ENCODE results near the gene WEE2. TPM values are rescaled to one million over a fixed set of nuclear protein-coding genes. Genes with fewer than 3 reads are reported as not detected.
A peak's percentile ranks its signal among the peaks of the same experiment; 100 is the strongest.
"Not testable (repeated sequence)": the region's sequence is repeated elsewhere in the genome, so short reads cannot be mapped to it uniquely, and the experiment has no call there.

The WEE2 gene
- total RNA-seq, 2 donors from 2014 or later, result not detected

DNA sequence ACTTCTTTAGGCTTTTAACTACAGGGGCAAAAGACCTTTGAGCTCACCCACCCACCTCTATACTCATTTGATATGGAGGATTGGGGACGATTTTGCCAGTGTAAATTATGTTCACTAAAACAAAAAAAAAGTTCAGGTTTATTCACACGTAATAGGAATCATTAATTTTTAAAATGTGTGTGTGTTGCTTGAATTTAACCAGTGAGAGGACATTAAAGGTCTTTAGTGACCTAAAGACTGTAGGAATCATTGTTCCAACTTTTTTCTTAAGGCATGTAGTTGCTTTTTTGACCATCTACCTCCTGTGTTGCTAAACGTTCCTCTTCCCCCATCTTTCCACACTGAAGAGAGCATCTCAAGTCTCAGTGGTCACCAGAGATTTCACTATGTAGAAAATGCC lies 31.1 kb downstream of the WEE2 start:
- no peaks in the 10 kb centered on the region for H3K9me3 ChIP-seq
- peak overlapping the region; percentile 68 for H3K4me3 ChIP-seq
- intact Hi-C loops (cut with DNase I), result loop anchor here (5.0 kb wide), 1 partner anchor 82 kb away; no protein-coding TSS in a partner anchor
- H3K9ac ChIP-seq (ENCODE audit: low read depth in 2 of 2, low read length in 2 of 2), result no peak overlapping the region
- no peaks in the 10 kb centered on the region for H3K4me1 ChIP-seq
- TF ChIP-seq, protein P1, sequence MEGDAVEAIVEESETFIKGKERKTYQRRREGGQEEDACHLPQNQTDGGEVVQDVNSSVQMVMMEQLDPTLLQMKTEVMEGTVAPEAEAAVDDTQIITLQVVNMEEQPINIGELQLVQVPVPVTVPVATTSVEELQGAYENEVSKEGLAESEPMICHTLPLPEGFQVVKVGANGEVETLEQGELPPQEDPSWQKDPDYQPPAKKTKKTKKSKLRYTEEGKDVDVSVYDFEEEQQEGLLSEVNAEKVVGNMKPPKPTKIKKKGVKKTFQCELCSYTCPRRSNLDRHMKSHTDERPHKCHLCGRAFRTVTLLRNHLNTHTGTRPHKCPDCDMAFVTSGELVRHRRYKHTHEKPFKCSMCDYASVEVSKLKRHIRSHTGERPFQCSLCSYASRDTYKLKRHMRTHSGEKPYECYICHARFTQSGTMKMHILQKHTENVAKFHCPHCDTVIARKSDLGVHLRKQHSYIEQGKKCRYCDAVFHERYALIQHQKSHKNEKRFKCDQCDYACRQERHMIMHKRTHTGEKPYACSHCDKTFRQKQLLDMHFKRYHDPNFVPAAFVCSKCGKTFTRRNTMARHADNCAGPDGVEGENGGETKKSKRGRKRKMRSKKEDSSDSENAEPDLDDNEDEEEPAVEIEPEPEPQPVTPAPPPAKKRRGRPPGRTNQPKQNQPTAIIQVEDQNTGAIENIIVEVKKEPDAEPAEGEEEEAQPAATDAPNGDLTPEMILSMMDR (IDR thresholded peaks at IDR 0.05), result no peak
- peaks cover 11% of the 10 kb centered on the region for H3K36me3 ChIP-seq
- no peak overlapping the region for H3K27ac ChIP-seq
- no peaks in the 10 kb centered on the region for H3K27me3 ChIP-seq
- DNase-seq, result no peak

DNA sequence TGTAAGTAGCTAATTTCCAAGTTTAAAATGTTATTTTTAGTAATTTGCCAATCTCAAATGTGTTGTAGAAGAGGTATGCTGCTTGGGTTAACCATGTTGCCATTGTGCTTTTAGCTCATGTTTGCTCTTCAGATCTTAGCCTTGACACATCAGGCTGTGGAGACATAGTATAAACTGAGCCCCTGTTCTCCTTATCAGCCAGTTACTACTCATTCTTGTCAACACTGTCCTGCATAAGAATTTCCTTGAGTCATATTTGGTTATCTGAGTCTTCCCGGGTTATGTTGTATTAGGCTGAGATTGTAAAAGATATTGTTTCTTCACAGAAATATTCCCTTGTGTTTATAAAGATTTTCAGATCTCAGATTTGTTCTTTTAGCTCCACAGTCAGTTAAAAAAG lies 34.1 kb downstream of the WEE2 start:
- no peak overlapping the region for H3K27ac ChIP-seq
- no peaks in the 10 kb centered on the region for H3K4me1 ChIP-seq
- H3K36me3 ChIP-seq, result peaks cover 11% of the 10 kb centered on the region
- H3K9ac ChIP-seq (ENCODE audit: low read depth in 2 of 2, low read length in 2 of 2), result no peak overlapping the region
- no peaks in the 10 kb centered on the region for H3K9me3 ChIP-seq
- H3K27me3 ChIP-seq, result no peaks in the 10 kb centered on the region
- TF ChIP-seq, protein P1 (IDR thresholded peaks at IDR 0.05), result no peak
- H3K4me3 ChIP-seq, result no peak overlapping the region
- intact Hi-C loops (cut with DNase I), result no loop called here
- no peak for DNase-seq

DNA sequence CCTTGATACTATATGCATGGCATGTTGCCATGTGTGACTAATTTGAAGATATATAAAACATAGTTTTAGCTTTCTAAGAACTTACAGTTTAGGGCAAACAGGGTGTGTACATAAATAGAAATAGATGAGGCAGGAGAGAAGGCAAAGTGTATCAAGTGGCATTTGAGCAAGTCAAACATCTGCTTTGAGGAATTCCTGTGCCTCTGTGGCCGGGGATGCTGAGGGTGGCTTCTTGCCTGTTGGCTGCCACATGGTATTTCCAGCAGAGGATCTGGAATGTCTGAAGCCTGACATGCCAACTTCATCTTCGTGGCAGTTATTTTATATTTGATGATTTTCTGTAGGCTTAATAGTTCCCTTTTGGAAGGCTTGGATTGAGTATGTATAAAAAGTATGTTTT lies 36.0 kb downstream of the WEE2 start:
- TF ChIP-seq, protein P1 (IDR thresholded peaks at IDR 0.05), result no peak
- H3K9ac ChIP-seq (ENCODE audit: low read depth in 2 of 2, low read length in 2 of 2), result no peak overlapping the region
- H3K4me3 ChIP-seq, result no peak overlapping the region
- no peak for DNase-seq
- no peaks in the 10 kb centered on the region for H3K27me3 ChIP-seq
- intact Hi-C loops (cut with DNase I), result no loop called here
- no peak overlapping the region for H3K27ac ChIP-seq
- H3K36me3 ChIP-seq, result peaks cover 15% of the 10 kb centered on the region
- H3K9me3 ChIP-seq, result no peaks in the 10 kb centered on the region
- H3K4me1 ChIP-seq, result no peaks in the 10 kb centered on the region

DNA sequence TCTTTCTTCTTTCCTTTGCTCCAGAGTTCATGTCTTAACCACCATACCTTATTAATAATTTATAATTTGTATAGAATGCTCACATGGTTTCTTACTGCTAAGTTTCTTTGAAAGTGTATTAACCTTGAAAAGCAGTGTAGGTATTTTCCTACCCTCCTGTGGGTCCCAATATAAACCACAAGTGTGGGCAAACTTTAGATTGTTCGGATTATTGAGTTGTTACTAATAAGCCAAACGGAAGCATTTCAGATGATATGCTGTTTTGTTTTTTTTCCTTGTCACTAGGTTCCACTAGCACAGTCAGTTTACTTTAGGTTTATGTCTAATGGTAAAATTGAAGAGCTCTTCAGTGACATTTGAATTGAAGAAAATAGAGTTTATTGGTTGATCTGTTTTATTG lies 40.2 kb downstream of the WEE2 start:
- no peak overlapping the region for H3K9ac ChIP-seq (ENCODE audit: low read depth in 2 of 2, low read length in 2 of 2)
- H3K36me3 ChIP-seq, result peaks cover 30% of the 10 kb centered on the region
- no peak overlapping the region for H3K27ac ChIP-seq
- H3K4me1 ChIP-seq, result no peaks in the 10 kb centered on the region
- no peak overlapping the region for H3K4me3 ChIP-seq
- DNase-seq, result no peak
- H3K27me3 ChIP-seq, result no peaks in the 10 kb centered on the region
- intact Hi-C loops (cut with DNase I), result no loop called here
- peaks cover 7% of the 10 kb centered on the region for H3K9me3 ChIP-seq
- TF ChIP-seq, protein P1 (IDR thresholded peaks at IDR 0.05), result no peak

DNA sequence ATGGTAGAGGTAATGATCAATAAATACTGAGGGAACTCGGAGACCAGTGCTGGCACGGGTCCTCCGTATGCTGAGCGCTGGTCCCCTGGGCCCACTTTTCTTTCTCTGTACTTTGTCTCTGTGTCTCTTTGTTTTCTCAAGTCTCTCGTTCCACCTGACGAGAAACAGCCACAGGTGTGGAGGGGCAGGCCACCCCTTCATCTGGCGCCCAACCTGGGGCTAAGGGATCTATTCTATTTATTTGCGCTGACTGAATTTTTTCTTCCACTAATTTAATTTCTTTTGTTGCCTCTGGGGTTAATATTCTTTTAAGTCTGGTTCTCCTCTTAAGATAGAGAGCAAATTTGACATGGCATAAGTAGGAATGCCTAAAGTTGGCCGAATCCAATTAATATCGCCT lies 43.8 kb downstream of the WEE2 start:
- H3K9ac ChIP-seq (ENCODE audit: low read depth in 2 of 2, low read length in 2 of 2); H3K9me3 ChIP-seq; H3K27ac ChIP-seq; H3K27me3 ChIP-seq; DNase-seq; H3K4me1 ChIP-seq; H3K4me3 ChIP-seq; intact Hi-C loops (cut with DNase I): not testable (repeated sequence)
- H3K36me3 ChIP-seq, result peaks cover 24% of the 10 kb centered on the region

DNA sequence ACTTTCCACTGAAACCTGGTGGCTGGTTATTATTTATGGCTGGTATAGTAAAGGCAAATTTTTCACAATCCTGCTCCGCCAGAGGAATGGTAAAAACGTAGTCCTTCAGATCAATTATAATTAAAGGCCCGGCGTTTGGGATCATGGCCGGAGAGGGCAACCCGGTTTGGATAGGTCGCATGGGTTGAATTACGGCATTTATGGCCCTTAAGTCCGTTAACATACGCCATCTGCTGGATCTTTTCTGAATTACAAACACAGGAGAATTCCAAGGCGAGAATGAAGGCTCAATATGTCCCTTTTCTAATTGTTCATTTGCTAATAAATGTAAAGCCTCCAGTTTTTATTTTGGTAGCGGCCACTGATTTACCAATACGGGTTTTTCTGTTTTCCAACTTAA lies 44.5 kb downstream of the WEE2 start:
- Histone ChIP-seq H3K36me3 (peaks cover 24% of the 10 kb centered on the region), H3K27me3 (no peaks in the 10 kb centered on the region), H3K27ac (no peak overlapping the region), H3K4me3 (no peak overlapping the region), H3K4me1 (no peaks in the 10 kb centered on the region), H3K9me3 (peaks cover 7% of the 10 kb centered on the region), H3K9ac (ENCODE audit: low read depth in 2 of 2, low read length in 2 of 2) (no peak overlapping the region)
- TF ChIP-seq, protein P1 (IDR thresholded peaks at IDR 0.05), result no peak
- intact Hi-C loops (cut with DNase I), result no loop called here
- no peak for DNase-seq
